PFSK-1 (cell line): Measurements from ENCODE around the gene CMIP.

Experiments
- FOXP2 ChIP-seq: optimal IDR thresholded peaks from 2 replicates; pipeline ENCODE3; 2011; ENCODE audit warnings: borderline replicate concordance, control low read depth, inconsistent platforms; ENCODE audit not compliant: insufficient read depth; ENCODE audit errors: extremely low read length, extremely low read depth
- POLR2AphosphoS5 ChIP-seq: IDR thresholded peaks from 2 replicates; pipeline ENCODE4 v1.6.1; 2012; ENCODE audit warnings: low read depth, mild to moderate bottlenecking, control low read depth, low read length, moderate library complexity
- SIN3A ChIP-seq: IDR thresholded peaks from 2 replicates; pipeline ENCODE4 v1.6.1; 2012; ENCODE audit warnings: mild to moderate bottlenecking, low read length, moderate library complexity, borderline replicate concordance; ENCODE audit not compliant: insufficient read depth
- TAF1 ChIP-seq: IDR thresholded peaks from 2 replicates; pipeline ENCODE4 v1.6.1; 2012; ENCODE audit warnings: low read length, control low read depth, borderline replicate concordance; ENCODE audit not compliant: insufficient read depth
- TF ChIP-seq, protein P1 (sequence below), 2 experiments: IDR thresholded peaks; 2 replicates each; pipeline versions ENCODE4 v1.6.1 to v1.8.0; 2011 to 2012; ENCODE audit warnings: low read depth in 2 of 2, low read length in 2 of 2, control low read depth in 1 of 2, inconsistent platforms in 1 of 2, mild to moderate bottlenecking in 1 of 2, moderate library complexity in 1 of 2; ENCODE audit not compliant: insufficient read depth in 1 of 2

CMIP gene

DNA sequence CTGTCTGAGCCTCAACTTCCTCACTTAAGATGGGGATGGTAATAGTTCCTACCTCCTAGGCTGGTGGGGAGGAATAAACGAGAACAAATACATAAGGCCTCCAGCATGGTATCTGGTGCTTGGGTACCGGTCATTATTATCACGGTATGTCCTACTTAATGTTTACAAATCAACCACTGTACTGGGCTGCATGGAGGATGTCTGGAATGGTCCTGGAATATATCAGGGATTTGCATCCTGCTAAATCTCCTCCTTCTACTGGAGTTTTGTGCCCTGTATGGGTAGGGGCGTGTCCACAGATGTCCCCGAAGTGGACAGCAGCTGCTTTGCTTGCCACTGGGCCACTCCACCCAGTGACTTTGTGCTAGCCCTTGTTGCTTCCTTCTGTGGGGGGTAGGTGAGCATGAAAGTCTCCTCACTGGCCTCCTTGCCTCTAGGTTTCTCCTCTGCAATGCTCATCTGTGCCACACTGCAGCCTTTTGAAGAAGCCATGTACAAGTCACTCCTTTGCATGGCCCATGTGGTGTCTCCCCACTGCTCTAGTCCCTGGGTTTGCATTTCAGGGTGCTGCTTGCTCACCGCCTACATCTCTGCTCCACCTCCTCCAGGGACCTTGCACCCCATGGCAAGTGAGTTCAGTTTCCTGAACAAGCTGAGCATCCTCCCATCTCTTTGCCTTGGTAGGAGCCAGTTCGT lies 2.2 kb upstream of the CMIP start:
- TF ChIP-seq TAF1 (no peak), SIN3A (no peak), FOXP2 (no peak), POLR2AphosphoS5 (no peak)
- TF ChIP-seq, protein P1, sequence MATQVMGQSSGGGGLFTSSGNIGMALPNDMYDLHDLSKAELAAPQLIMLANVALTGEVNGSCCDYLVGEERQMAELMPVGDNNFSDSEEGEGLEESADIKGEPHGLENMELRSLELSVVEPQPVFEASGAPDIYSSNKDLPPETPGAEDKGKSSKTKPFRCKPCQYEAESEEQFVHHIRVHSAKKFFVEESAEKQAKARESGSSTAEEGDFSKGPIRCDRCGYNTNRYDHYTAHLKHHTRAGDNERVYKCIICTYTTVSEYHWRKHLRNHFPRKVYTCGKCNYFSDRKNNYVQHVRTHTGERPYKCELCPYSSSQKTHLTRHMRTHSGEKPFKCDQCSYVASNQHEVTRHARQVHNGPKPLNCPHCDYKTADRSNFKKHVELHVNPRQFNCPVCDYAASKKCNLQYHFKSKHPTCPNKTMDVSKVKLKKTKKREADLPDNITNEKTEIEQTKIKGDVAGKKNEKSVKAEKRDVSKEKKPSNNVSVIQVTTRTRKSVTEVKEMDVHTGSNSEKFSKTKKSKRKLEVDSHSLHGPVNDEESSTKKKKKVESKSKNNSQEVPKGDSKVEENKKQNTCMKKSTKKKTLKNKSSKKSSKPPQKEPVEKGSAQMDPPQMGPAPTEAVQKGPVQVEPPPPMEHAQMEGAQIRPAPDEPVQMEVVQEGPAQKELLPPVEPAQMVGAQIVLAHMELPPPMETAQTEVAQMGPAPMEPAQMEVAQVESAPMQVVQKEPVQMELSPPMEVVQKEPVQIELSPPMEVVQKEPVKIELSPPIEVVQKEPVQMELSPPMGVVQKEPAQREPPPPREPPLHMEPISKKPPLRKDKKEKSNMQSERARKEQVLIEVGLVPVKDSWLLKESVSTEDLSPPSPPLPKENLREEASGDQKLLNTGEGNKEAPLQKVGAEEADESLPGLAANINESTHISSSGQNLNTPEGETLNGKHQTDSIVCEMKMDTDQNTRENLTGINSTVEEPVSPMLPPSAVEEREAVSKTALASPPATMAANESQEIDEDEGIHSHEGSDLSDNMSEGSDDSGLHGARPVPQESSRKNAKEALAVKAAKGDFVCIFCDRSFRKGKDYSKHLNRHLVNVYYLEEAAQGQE (IDR thresholded peaks at IDR 0.05; ENCODE audit: insufficient read depth in 1 of 2, low read depth in 2 of 2, low read length in 2 of 2), result no peak

DNA sequence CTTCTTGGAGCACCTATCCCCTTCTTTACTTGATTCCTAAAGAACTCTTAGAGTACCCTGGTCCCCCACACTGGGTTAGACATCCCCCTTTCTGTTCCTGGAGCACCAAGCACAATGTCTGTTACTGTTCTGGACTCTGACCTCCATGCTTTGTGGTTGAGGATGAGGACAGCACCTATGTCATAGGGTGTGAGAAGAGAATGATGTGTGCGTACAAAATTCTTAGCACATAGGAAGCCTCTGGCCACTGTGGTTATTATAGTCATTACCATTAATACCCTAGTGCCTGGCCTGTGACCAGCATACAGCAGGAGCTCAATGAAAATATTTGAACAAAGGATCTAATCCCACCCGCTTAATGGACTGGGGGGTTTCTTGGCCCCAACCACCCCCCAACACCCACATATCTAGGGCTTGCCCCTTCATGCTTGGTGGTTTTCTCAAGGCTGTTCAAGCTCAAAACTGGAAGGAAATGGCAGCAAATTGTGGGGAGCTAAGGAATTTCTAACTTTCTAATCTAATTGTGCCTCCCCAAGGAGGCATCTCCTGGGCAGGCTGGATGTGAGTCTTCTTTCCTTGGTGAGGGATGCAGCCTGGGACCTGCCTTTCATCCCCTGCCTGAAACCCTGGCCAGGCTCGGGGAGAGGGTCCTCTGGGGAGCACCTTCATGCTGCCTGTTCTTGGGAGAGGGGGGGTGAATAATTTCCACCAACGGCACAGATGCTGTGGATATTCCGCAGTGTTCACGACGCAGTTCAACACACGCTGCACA lies 1.5 kb upstream of the CMIP start:
- no peak for TF ChIP-seq POLR2AphosphoS5
- no peak for TF ChIP-seq TAF1
- TF ChIP-seq, protein P1 (IDR thresholded peaks at IDR 0.05; ENCODE audit: insufficient read depth in 1 of 2, low read depth in 2 of 2, low read length in 2 of 2), result no peak
- TF ChIP-seq FOXP2, result no peak
- no peak for TF ChIP-seq SIN3A

- TF ChIP-seq, protein P1 (IDR thresholded peaks at IDR 0.05; ENCODE audit: insufficient read depth in 1 of 2, low read depth in 2 of 2, low read length in 2 of 2), result no peak
These were observed 740 bp upstream of the CMIP start for GRCh38 chr16:81443688-81444447.

- no peak for TF ChIP-seq FOXP2
- no peak for TF ChIP-seq TAF1
- no peak for TF ChIP-seq POLR2AphosphoS5
- no peak for TF ChIP-seq SIN3A
- TF ChIP-seq, protein P1 (IDR thresholded peaks at IDR 0.05; ENCODE audit: insufficient read depth in 1 of 2, low read depth in 2 of 2, low read length in 2 of 2), result no peak
These were observed 744 bp downstream of the CMIP start for GRCh38 chr16:81445143-81445961.
